Liver (tissue), 3 donors: Measurements from ENCODE around the gene OSBPL9.

ENCODE experiments used
- EGR1 ChIP-seq, 2 donors: IDR thresholded peaks; 2 replicates each; pipeline ENCODE4 v1.6.1; 2016 to 2018; ENCODE audit warnings: antibody characterized with exemption in 2 of 2, low read depth in 2 of 2
- FOXA1 ChIP-seq: IDR thresholded peaks from 2 replicates; pipeline ENCODE4 v1.6.1; 2016; ENCODE audit warnings: antibody characterized with exemption
- HNF4A ChIP-seq, 2 donors: conservative IDR thresholded peaks; 2 replicates each; pipeline ENCODE4 v1.6.1; 2016; ENCODE audit warnings: antibody characterized with exemption in 2 of 2, mild to moderate bottlenecking in 2 of 2
- HNF4G ChIP-seq: IDR thresholded peaks from 2 replicates; pipeline ENCODE4 v1.6.1; 2016; ENCODE audit warnings: antibody characterized with exemption
- JUND ChIP-seq, 2 donors: IDR thresholded peaks; 2 replicates each; pipeline ENCODE4 v1.6.1; 2016; ENCODE audit warnings: antibody characterized with exemption in 2 of 2
- RAD21 ChIP-seq, 2 donors: IDR thresholded peaks; 2 replicates each; pipeline ENCODE4 v1.6.1; 2016; ENCODE audit warnings: antibody characterized with exemption in 2 of 2, mild to moderate bottlenecking in 2 of 2
- REST ChIP-seq: IDR thresholded peaks from 2 replicates; pipeline ENCODE4 v1.6.1; 2016; ENCODE audit warnings: antibody characterized with exemption, mild to moderate bottlenecking
- SP1 ChIP-seq: IDR thresholded peaks from 2 replicates; pipeline ENCODE4 v1.6.1; 2018; ENCODE audit warnings: antibody characterized with exemption, mild to moderate bottlenecking
- TAF1 ChIP-seq: conservative IDR thresholded peaks from 2 replicates; pipeline ENCODE4 v1.6.1; 2016; ENCODE audit warnings: antibody characterized with exemption, mild to moderate bottlenecking
- YY1 ChIP-seq: IDR thresholded peaks from 2 replicates; pipeline ENCODE4 v1.6.1; 2016; ENCODE audit warnings: antibody characterized with exemption, mild to moderate bottlenecking
- ZBTB33 ChIP-seq: IDR thresholded peaks from 2 replicates; pipeline ENCODE4 v1.6.1; 2016; ENCODE audit warnings: antibody characterized with exemption
- TF ChIP-seq, protein P1 (sequence below): fragments of 150-350 bp; IDR thresholded peaks from 2 replicates; pipeline ENCODE4 v1.5.1; 2017; ENCODE audit warnings: improper control_type of control experiment, low read depth, low read length; ENCODE audit not compliant: missing input control
- TF ChIP-seq, protein P2 (sequence below): IDR thresholded peaks from 2 replicates; pipeline ENCODE4 v1.6.1; 2016; ENCODE audit warnings: antibody characterized with exemption
- TF ChIP-seq, protein P3 (sequence below): IDR thresholded peaks from 2 replicates; pipeline ENCODE4 v1.6.1; 2016; ENCODE audit warnings: antibody characterized with exemption
- donor health status: healthy.
- donor health status: healthy.

GRCh38 chr1:51829058-51829457 lies 212.2 kb downstream of the OSBPL9 start:
- no peak for TF ChIP-seq TAF1
- TF ChIP-seq, protein P1, sequence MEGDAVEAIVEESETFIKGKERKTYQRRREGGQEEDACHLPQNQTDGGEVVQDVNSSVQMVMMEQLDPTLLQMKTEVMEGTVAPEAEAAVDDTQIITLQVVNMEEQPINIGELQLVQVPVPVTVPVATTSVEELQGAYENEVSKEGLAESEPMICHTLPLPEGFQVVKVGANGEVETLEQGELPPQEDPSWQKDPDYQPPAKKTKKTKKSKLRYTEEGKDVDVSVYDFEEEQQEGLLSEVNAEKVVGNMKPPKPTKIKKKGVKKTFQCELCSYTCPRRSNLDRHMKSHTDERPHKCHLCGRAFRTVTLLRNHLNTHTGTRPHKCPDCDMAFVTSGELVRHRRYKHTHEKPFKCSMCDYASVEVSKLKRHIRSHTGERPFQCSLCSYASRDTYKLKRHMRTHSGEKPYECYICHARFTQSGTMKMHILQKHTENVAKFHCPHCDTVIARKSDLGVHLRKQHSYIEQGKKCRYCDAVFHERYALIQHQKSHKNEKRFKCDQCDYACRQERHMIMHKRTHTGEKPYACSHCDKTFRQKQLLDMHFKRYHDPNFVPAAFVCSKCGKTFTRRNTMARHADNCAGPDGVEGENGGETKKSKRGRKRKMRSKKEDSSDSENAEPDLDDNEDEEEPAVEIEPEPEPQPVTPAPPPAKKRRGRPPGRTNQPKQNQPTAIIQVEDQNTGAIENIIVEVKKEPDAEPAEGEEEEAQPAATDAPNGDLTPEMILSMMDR, result no peak
- TF ChIP-seq, protein P2, sequence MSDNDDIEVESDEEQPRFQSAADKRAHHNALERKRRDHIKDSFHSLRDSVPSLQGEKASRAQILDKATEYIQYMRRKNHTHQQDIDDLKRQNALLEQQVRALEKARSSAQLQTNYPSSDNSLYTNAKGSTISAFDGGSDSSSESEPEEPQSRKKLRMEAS, result no peak
- TF ChIP-seq, protein P3, sequence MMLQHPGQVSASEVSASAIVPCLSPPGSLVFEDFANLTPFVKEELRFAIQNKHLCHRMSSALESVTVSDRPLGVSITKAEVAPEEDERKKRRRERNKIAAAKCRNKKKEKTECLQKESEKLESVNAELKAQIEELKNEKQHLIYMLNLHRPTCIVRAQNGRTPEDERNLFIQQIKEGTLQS, result no peak
- TF ChIP-seq SP1, result no peak
- TF ChIP-seq YY1, result no peak
- TF ChIP-seq JUND (IDR thresholded peaks at IDR 0.05), result no peak
- TF ChIP-seq RAD21 (IDR thresholded peaks at IDR 0.05), result no peak
- no peak for TF ChIP-seq EGR1 (IDR thresholded peaks at IDR 0.05; ENCODE audit: low read depth in 2 of 2)
- no peak for TF ChIP-seq ZBTB33
- TF ChIP-seq HNF4A (conservative IDR thresholded peaks at IDR 0.05), result no peak
- no peak for TF ChIP-seq REST
- TF ChIP-seq FOXA1, result no peak
- no peak for TF ChIP-seq HNF4G
